B cell (primary cell): Measurements from ENCODE around the gene LIG1. TPM values are rescaled to one million over a fixed set of nuclear protein-coding genes. Genes with fewer than 3 reads are reported as not detected.

Experiments used
- ATAC-seq: fragments of 200-7000 bp; cut with Tn5 transposase; one replicate; pipeline ENCODE4 v1.10.0; 2021; ENCODE audit warnings: low read depth, mild to moderate bottlenecking, moderate number of reproducible peaks, moderate library complexity
- CTCF ChIA-PET: fragments of 350-600 bp; sonication (Branson Sonifier 250); formaldehyde crosslinking; loops from one replicate; lab custom pipeline; 2021; ENCODE audit warnings: antibody characterized with exemption, inconsistent platforms; lab: Charles Lee
- POLR2A ChIA-PET: fragments of 350-600 bp; sonication (Branson Sonifier 250); formaldehyde crosslinking; loops from one replicate; lab custom pipeline; 2021; ENCODE audit warnings: antibody characterized with exemption; lab: Charles Lee
- DNase-seq: peaks from one replicate; pipeline ENCODE4 v3.0.0; 2013
- H2AFZ ChIP-seq: 2 replicates; pipeline ENCODE4 v1.6.1; 2012; ENCODE audit warnings: mild to moderate bottlenecking, low read depth, low read length; ENCODE audit not compliant: insufficient read depth, poor library complexity, severe bottlenecking
- H3K27ac ChIP-seq, 2 donors: 1 replicate in 1 of 2; 2 replicates in 1 of 2; pipeline ENCODE4 v1.5.1; 2012 to 2013; ENCODE audit warnings: low read length in 2 of 2, mild to moderate bottlenecking in 2 of 2, moderate library complexity in 1 of 2
- H3K27me3 ChIP-seq, 4 experiments: fragments of 200-600 bp in 1 of 4; sonication (generic) in 1 of 4; replicated peaks in 1 of 4; 1 replicate in 2 of 4; 2 replicates in 2 of 4; pipeline versions ENCODE4 v1.6.1 to v1.7.0; 2013 to 2016; ENCODE audit warnings: low read length in 3 of 4, mild to moderate bottlenecking in 2 of 4, mixed read lengths in 1 of 4, moderate library complexity in 1 of 4; ENCODE audit not compliant: insufficient read depth in 4 of 4, control insufficient read depth in 3 of 4; ENCODE audit errors: control extremely low read depth in 1 of 4
- H3K36me3 ChIP-seq, 2 experiments: replicated peaks in 1 of 2; 1 replicate in 1 of 2; 2 replicates in 1 of 2; pipeline versions ENCODE4 v1.6.1 to v1.7.1; 2013; ENCODE audit warnings: low read length in 1 of 2; ENCODE audit not compliant: insufficient read depth in 2 of 2, control insufficient read depth in 1 of 2; ENCODE audit errors: control extremely low read depth in 1 of 2, extremely low read depth in 1 of 2
- H3K4me1 ChIP-seq, 2 donors: fragments of 200-600 bp in 1 of 2; sonication (generic) in 1 of 2; 1 replicate in 1 of 2; 2 replicates in 1 of 2; pipeline versions ENCODE4 v1.5.1 to v1.6.1; 2013 to 2017; ENCODE audit warnings: low read length in 2 of 2; ENCODE audit not compliant: control insufficient read depth in 2 of 2, insufficient read depth in 2 of 2
- H3K4me2 ChIP-seq: replicated peaks from 2 replicates; pipeline ENCODE3; 2012; ENCODE audit warnings: mild to moderate bottlenecking, low read depth, low read length; ENCODE audit not compliant: poor library complexity, severe bottlenecking
- H3K4me3 ChIP-seq, 5 experiments: fragments of 200-600 bp in 1 of 5; sonication (generic) in 1 of 5; 1 replicate in 3 of 5; 2 replicates in 2 of 5; pipeline versions ENCODE4 v1.5.1 to v1.7.0; 2011 to 2016; ENCODE audit warnings: low read length in 4 of 5, mild to moderate bottlenecking in 4 of 5, low read depth in 2 of 5, control low read depth in 1 of 5, moderate library complexity in 1 of 5; ENCODE audit not compliant: insufficient read depth in 1 of 5; ENCODE audit errors: control extremely low read depth in 1 of 5, extremely low read depth in 1 of 5
- H3K79me2 ChIP-seq: fragments of 200-600 bp; sonication (generic); one replicate; pipeline ENCODE4 v1.6.0; 2016; ENCODE audit warnings: low read length; ENCODE audit not compliant: control insufficient read depth, insufficient read depth
- H3K9ac ChIP-seq: fragments of 200-600 bp; sonication (generic); 2 replicates; pipeline ENCODE4 v1.6.1; 2017; ENCODE audit warnings: mild to moderate bottlenecking, low read length, moderate library complexity
- H3K9me3 ChIP-seq, 3 donors: one replicate each; pipeline versions ENCODE4 v1.6.1 to v1.7.1; 2013; ENCODE audit warnings: low read length in 2 of 3; ENCODE audit not compliant: control insufficient read depth in 2 of 3, insufficient read depth in 1 of 3; ENCODE audit errors: control extremely low read depth in 1 of 3
- H4K20me1 ChIP-seq: 2 replicates; pipeline ENCODE4 v1.6.0; 2012; ENCODE audit warnings: mild to moderate bottlenecking, low read length; ENCODE audit not compliant: insufficient read depth, control insufficient read depth, poor library complexity, severe bottlenecking
- H3K27ac Mint-ChIP-seq: one replicate; pipeline ENCODE4 v1.8.0; 2021; ENCODE audit warnings: mixed read lengths
- H3K27me3 Mint-ChIP-seq: one replicate; pipeline ENCODE4 v1.8.0; 2021; ENCODE audit warnings: mixed read lengths
- H3K4me1 Mint-ChIP-seq: one replicate; pipeline ENCODE4 v1.8.0; 2021; ENCODE audit warnings: mixed read lengths
- H3K4me3 Mint-ChIP-seq: one replicate; pipeline ENCODE4 v1.8.0; 2021; ENCODE audit warnings: mixed read lengths
- H3K9me3 Mint-ChIP-seq: one replicate; pipeline ENCODE4 v1.8.0; 2022; ENCODE audit warnings: mixed read lengths; ENCODE audit not compliant: insufficient read depth
- CTCF ChIP-seq: fragments of 200-600 bp; IDR thresholded peaks from one replicate; pipeline ENCODE4 v1.8.0; 2022; ENCODE audit warnings: antibody characterized with exemption, mild to moderate bottlenecking
- EZH2 ChIP-seq: IDR thresholded peaks from 2 replicates; pipeline ENCODE4 v1.6.1; 2012; ENCODE audit warnings: borderline replicate concordance, low read depth, mild to moderate bottlenecking, moderate library complexity, low read length; ENCODE audit not compliant: insufficient read depth, poor library complexity, severe bottlenecking
- WGBS: methylation state at CpG from one replicate; pipeline ENCODE4 v1.1.5; 2013; ENCODE audit warnings: missing lambda C conversion rate; ENCODE audit not compliant: insufficient coverage; 5-methylcytosine and 5-hydroxymethylcytosine counted together
- intact Hi-C: fragments of 100-400 bp; cut with micrococcal nuclease; formaldehyde crosslinking; loops from one replicate; pipeline ENCODE4 v1.10.0; 2022
- polyA plus RNA-seq: library from polyadenylated mRNA; depleted of rRNA; stranded (reverse); fragments of >200 nt; gene quantifications from 2 replicates; pipeline ENCODE4 v1.2.3, GENCODE V29; 2012
- total RNA-seq, 2 donors: library from RNA; stranded (reverse); fragments of 120-200 nt in 1 of 2; gene quantifications; 1 replicate in 1 of 2; 2 replicates in 1 of 2; pipeline versions ENCODE4 v1.2.3 to v1.2.4, GENCODE V29; 2013 to 2022

LIG1 gene
- total and polyA plus RNA-seq, 2 donors (not counting 1 experiment from before 2014, with no cell fraction given) = 97.5 to 111 TPM

DNA sequence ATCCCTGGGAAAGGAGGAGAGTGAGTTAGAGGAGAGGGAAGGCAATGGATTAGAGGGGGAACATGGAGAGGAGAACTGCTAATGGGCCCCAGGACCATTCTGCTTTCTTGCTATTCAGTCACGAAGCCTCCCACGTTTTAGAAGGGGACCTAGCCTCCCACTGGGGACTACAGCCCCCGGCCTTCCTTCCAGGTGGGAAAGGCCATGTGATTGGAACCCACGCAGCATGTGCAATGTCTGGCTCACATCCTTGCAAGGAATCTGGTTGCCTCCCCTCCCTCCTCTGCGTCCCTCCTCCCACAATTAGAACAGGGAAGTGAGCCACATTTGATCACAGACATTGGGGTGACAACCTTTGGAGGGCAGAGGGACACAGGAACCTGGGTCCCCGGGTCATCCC lies 37.0 kb downstream of the LIG1 start:
- ChIA-PET CTCF (no interaction called here), POLR2A (no interaction called here)
- no peak overlapping the region for H3K9ac ChIP-seq
- intact Hi-C loops = no loop called here
- WGBS = 93% methylated on average over 5 of the region's 6 CpGs
- Mint-ChIP-seq H3K9me3 (no peaks in the 10 kb centered on the region), H3K4me3 (no peak overlapping the region), H3K4me1 (no peaks in the 10 kb centered on the region), H3K27ac (no peak overlapping the region), H3K27me3 (no peaks in the 10 kb centered on the region)
- peaks cover 0 to 4% (median 0%) of the 10 kb centered on the region in 3 donors for H3K9me3 ChIP-seq
- no peaks in the 10 kb centered on the region for H3K27me3 ChIP-seq
- H3K36me3 ChIP-seq = peaks cover 0 to 32% of the 10 kb centered on the region in 2 experiments
- no peaks in the 10 kb centered on the region for H3K4me1 ChIP-seq
- no peaks in the 10 kb centered on the region for H4K20me1 ChIP-seq
- ATAC-seq (no peak), DNase-seq (no peak)
- H3K27ac ChIP-seq = no peak overlapping the region
- no peak overlapping the region for H3K4me3 ChIP-seq
- H3K79me2 ChIP-seq = no peaks in the 10 kb centered on the region
- no peak overlapping the region for H2AFZ ChIP-seq
- H3K4me2 ChIP-seq = no peak overlapping the region
- TF ChIP-seq CTCF (no peak), EZH2 (no peak)

- Histone ChIP-seq H3K4me3 (no peak overlapping the region), H3K9me3 (peaks cover 0 to 10% (median 0%) of the 10 kb centered on the region in 3 donors), H3K4me1 (peaks cover 0 to 2% of the 10 kb centered on the region in 2 donors), H3K36me3 (peaks cover 0 to 36% of the 10 kb centered on the region in 2 experiments), H3K79me2 (no peaks in the 10 kb centered on the region), H3K27ac (no peak overlapping the region), H3K9ac (no peak overlapping the region), H4K20me1 (no peaks in the 10 kb centered on the region), H3K27me3 (no peaks in the 10 kb centered on the region), H2AFZ (no peak overlapping the region), H3K4me2 (no peak overlapping the region)
- WGBS = 100% methylated on average over 4 of the region's 6 CpGs
- Mint-ChIP-seq H3K9me3 (no peaks in the 10 kb centered on the region), H3K27me3 (no peaks in the 10 kb centered on the region), H3K4me3 (no peak overlapping the region), H3K27ac (no peak overlapping the region), H3K4me1 (peaks cover under 1% of the 10 kb centered on the region)
- POLR2A ChIA-PET = no interaction called here
- TF ChIP-seq EZH2 = no peak
- no peak for TF ChIP-seq CTCF
- CTCF ChIA-PET = no interaction called here
- no peak for DNase-seq
- no peak for ATAC-seq
- intact Hi-C loops = no loop called here
Observed at GRCh38 chr19:48127561-48127960, 42.6 kb downstream of the LIG1 start.
